Heart left ventricle (tissue), 13 donors: ENCODE results near the gene KLLN.

Experiments
- POLR2A ChIP-seq, 2 donors: fragments of 450-650 bp; IDR thresholded peaks; one replicate each; pipeline ENCODE4 v1.6.1; 2017; ENCODE audit warnings: antibody characterized with exemption in 2 of 2, mild to moderate bottlenecking in 2 of 2, moderate library complexity in 2 of 2
- TF ChIP-seq, protein P1 (sequence below), 12 donors: fragments of 200-600 bp; sonication (generic) in 4 of 12; IDR thresholded peaks; one replicate each; pipeline versions ENCODE4 v1.5.0 to v1.8.0; 2018 to 2022; ENCODE audit warnings: antibody characterized with exemption in 12 of 12, mild to moderate bottlenecking in 5 of 12
- donor health status: ischemic (EF 13 %, LVEDD 7.1; RV severe dilation, severe dysfunction).
- donor health status: DM: no; HTN: yes; CAD: no.
- donor health status: DM: no; HTN: no; CAD: no.
- donor health status: ischemic (EF 25% LVEDD 6.9; RV normal size, moderate dysfunction).
- donor health status: ischemic (EF 25% LVEDD 5.7; RV mildly dilated, moderate dysfunction).
- donor health status: ischemic (EF 35%, LVEDD 5.7; RV mildly dilated, moderate dysfunction).
- donor health status: nonischemic (EF 11% LVEDD 7.7; RV severe dilation, severe dysfunction).
- donor health status: DM: yes; HTN: yes; CAD: no.
- donor health status: PGD.
- donor health status: ischemic (EF 29% LVEDD 5.4; RV normal size, mild dysfunction).
- donor health status: nonischemic (EF 23%, LVEDD 6.1; RV moderate dilation, normal function).

DNA sequence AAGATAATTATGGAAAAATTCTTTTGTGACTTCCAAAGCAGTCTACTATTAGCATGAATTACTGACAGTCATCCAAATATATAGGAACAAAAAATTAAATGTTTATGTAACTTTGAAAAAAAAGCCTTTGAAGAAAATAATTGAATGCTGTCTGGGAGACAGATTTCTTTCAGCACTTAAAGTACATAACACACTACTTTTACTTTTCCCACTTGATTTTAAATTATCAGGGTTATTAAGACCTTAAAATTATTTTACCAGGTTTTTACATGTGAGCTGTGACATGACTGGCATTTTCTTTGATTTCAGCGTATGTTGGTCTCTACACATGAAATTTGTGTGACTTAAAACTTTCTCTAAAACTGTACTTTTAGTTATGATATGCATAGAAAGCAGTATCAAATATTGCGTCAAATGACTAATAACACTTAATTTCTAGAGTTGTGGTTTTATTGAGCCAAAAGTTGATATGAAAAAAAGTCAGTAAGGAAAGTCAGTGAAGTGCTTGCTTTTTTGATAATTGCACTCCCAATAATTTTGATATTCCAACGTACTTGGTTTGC lies 3.2 kb upstream of the KLLN start:
- TF ChIP-seq, protein P1, sequence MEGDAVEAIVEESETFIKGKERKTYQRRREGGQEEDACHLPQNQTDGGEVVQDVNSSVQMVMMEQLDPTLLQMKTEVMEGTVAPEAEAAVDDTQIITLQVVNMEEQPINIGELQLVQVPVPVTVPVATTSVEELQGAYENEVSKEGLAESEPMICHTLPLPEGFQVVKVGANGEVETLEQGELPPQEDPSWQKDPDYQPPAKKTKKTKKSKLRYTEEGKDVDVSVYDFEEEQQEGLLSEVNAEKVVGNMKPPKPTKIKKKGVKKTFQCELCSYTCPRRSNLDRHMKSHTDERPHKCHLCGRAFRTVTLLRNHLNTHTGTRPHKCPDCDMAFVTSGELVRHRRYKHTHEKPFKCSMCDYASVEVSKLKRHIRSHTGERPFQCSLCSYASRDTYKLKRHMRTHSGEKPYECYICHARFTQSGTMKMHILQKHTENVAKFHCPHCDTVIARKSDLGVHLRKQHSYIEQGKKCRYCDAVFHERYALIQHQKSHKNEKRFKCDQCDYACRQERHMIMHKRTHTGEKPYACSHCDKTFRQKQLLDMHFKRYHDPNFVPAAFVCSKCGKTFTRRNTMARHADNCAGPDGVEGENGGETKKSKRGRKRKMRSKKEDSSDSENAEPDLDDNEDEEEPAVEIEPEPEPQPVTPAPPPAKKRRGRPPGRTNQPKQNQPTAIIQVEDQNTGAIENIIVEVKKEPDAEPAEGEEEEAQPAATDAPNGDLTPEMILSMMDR (IDR thresholded peaks at IDR 0.05): no peak
- no peak for TF ChIP-seq POLR2A (IDR thresholded peaks at IDR 0.05)
